ENCODE data around the gene DIS3L2. TPM values are rescaled to one million over a fixed set of nuclear protein-coding genes. Genes with fewer than 3 reads are reported as not detected.

DIS3L2 gene
- total and polyA plus RNA-seq, 2 of the 8 experiments (the other 6 are each of a cell fraction or from before 2014, with no cell fraction given): 11.5 to 21.6 TPM

DNA sequence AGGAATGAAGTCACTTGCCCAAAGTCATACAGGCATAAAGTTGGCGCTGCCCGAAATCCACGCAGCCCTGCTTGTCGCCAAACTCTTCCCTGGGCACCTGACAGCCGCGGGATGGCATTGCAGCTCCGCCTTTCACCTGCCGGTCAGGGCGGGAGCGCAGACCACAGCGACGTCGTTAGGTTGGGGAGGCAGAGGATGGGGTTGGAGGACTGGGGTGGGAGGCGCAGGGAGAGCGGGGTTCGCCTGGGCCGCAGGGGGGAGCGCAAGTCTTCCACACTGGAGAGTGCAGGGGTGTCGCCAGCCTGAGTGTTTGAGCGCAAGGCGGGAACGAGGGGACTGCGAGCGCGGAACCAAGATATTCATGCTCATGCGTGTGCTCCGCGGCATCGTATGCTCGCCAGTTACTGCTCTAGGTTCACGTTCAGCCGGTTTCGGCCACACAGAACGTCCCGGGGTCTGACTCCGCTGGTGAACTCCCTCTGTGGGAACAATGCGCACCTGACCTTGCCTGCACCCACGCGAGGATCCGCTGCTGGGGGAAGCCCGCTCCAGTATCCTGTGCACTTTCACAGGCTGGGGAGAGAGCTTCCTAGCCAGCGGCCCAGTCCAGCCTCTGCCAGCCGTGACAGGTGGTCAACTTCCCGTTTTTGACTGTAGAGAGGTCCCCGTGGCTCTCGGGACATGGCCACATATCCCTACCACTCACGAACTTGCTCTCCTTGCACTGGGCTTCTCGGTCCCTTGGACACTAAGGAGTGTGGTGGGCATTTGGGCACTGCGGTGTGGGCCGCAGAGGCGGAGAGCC, 34.5 kb upstream of the DIS3L2 start (continued):
- TF ChIP-seq, protein P1, sequence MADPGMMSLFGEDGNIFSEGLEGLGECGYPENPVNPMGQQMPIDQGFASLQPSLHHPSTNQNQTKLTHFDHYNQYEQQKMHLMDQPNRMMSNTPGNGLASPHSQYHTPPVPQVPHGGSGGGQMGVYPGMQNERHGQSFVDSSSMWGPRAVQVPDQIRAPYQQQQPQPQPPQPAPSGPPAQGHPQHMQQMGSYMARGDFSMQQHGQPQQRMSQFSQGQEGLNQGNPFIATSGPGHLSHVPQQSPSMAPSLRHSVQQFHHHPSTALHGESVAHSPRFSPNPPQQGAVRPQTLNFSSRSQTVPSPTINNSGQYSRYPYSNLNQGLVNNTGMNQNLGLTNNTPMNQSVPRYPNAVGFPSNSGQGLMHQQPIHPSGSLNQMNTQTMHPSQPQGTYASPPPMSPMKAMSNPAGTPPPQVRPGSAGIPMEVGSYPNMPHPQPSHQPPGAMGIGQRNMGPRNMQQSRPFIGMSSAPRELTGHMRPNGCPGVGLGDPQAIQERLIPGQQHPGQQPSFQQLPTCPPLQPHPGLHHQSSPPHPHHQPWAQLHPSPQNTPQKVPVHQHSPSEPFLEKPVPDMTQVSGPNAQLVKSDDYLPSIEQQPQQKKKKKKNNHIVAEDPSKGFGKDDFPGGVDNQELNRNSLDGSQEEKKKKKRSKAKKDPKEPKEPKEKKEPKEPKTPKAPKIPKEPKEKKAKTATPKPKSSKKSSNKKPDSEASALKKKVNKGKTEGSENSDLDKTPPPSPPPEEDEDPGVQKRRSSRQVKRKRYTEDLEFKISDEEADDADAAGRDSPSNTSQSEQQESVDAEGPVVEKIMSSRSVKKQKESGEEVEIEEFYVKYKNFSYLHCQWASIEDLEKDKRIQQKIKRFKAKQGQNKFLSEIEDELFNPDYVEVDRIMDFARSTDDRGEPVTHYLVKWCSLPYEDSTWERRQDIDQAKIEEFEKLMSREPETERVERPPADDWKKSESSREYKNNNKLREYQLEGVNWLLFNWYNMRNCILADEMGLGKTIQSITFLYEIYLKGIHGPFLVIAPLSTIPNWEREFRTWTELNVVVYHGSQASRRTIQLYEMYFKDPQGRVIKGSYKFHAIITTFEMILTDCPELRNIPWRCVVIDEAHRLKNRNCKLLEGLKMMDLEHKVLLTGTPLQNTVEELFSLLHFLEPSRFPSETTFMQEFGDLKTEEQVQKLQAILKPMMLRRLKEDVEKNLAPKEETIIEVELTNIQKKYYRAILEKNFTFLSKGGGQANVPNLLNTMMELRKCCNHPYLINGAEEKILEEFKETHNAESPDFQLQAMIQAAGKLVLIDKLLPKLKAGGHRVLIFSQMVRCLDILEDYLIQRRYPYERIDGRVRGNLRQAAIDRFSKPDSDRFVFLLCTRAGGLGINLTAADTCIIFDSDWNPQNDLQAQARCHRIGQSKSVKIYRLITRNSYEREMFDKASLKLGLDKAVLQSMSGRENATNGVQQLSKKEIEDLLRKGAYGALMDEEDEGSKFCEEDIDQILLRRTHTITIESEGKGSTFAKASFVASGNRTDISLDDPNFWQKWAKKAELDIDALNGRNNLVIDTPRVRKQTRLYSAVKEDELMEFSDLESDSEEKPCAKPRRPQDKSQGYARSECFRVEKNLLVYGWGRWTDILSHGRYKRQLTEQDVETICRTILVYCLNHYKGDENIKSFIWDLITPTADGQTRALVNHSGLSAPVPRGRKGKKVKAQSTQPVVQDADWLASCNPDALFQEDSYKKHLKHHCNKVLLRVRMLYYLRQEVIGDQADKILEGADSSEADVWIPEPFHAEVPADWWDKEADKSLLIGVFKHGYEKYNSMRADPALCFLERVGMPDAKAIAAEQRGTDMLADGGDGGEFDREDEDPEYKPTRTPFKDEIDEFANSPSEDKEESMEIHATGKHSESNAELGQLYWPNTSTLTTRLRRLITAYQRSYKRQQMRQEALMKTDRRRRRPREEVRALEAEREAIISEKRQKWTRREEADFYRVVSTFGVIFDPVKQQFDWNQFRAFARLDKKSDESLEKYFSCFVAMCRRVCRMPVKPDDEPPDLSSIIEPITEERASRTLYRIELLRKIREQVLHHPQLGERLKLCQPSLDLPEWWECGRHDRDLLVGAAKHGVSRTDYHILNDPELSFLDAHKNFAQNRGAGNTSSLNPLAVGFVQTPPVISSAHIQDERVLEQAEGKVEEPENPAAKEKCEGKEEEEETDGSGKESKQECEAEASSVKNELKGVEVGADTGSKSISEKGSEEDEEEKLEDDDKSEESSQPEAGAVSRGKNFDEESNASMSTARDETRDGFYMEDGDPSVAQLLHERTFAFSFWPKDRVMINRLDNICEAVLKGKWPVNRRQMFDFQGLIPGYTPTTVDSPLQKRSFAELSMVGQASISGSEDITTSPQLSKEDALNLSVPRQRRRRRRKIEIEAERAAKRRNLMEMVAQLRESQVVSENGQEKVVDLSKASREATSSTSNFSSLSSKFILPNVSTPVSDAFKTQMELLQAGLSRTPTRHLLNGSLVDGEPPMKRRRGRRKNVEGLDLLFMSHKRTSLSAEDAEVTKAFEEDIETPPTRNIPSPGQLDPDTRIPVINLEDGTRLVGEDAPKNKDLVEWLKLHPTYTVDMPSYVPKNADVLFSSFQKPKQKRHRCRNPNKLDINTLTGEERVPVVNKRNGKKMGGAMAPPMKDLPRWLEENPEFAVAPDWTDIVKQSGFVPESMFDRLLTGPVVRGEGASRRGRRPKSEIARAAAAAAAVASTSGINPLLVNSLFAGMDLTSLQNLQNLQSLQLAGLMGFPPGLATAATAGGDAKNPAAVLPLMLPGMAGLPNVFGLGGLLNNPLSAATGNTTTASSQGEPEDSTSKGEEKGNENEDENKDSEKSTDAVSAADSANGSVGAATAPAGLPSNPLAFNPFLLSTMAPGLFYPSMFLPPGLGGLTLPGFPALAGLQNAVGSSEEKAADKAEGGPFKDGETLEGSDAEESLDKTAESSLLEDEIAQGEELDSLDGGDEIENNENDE (IDR thresholded peaks at IDR 0.05; ENCODE audit: insufficient replicate concordance, low read length): no peak
- no peak for TF ChIP-seq PHF8 (conservative IDR thresholded peaks at IDR 0.05; ENCODE audit: low read depth, low read length)
- TF ChIP-seq, protein P2, sequence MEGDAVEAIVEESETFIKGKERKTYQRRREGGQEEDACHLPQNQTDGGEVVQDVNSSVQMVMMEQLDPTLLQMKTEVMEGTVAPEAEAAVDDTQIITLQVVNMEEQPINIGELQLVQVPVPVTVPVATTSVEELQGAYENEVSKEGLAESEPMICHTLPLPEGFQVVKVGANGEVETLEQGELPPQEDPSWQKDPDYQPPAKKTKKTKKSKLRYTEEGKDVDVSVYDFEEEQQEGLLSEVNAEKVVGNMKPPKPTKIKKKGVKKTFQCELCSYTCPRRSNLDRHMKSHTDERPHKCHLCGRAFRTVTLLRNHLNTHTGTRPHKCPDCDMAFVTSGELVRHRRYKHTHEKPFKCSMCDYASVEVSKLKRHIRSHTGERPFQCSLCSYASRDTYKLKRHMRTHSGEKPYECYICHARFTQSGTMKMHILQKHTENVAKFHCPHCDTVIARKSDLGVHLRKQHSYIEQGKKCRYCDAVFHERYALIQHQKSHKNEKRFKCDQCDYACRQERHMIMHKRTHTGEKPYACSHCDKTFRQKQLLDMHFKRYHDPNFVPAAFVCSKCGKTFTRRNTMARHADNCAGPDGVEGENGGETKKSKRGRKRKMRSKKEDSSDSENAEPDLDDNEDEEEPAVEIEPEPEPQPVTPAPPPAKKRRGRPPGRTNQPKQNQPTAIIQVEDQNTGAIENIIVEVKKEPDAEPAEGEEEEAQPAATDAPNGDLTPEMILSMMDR (IDR thresholded peaks at IDR 0.05; ENCODE audit: control extremely low read depth in 1 of 3, insufficient read depth in 1 of 3, low read depth in 1 of 3, low read length in 3 of 3): peak in 2 of 3 experiments; percentile 33 to 37; a peak in 3 of 4 replicates
- TF ChIP-seq BACH1 (IDR thresholded peaks at IDR 0.05; ENCODE audit: low read length): no peak
- no peak for TF ChIP-seq NANOG (IDR thresholded peaks at IDR 0.05; ENCODE audit: insufficient read depth, low read depth, low read length, poor library complexity, severe bottlenecking)
- peak; percentile 75 for TF ChIP-seq SUZ12 (IDR thresholded peaks at IDR 0.05; ENCODE audit: low read length)

Measured in H1 (cell line).